WTC11 (cell line): ENCODE results near the gene CAPRIN1. TPM values are rescaled to one million over a fixed set of nuclear protein-coding genes. Genes with fewer than 3 reads are reported as not detected.
A peak's percentile ranks its signal among the peaks of the same experiment; 100 is the strongest.

Source experiments
- ATAC-seq: fragments of 200-7000 bp; cut with Tn5 transposase; 2 replicates; pipeline ENCODE4 v1.10.0; 2021; ENCODE audit warnings: mild to moderate bottlenecking, moderate library complexity
- CTCF ChIA-PET: fragments of 300-600 bp; sonication (Branson Sonifier 250); formaldehyde crosslinking; loops from one replicate; lab custom pipeline; 2021; ENCODE audit warnings: antibody characterized with exemption; lab: Charles Lee
- POLR2A ChIA-PET: fragments of 350-600 bp; sonication (Branson Sonifier 250); formaldehyde crosslinking; loops from one replicate; lab custom pipeline; 2021; ENCODE audit warnings: antibody characterized with exemption; lab: Charles Lee
- DNase-seq: peaks from one replicate; pipeline ENCODE4 v3.0.0; 2021; ENCODE audit warnings: low spot score
- H3K27ac Mint-ChIP-seq: 2 replicates; pipeline ENCODE4 v1.8.0; 2021; ENCODE audit warnings: mixed read lengths
- H3K27me3 Mint-ChIP-seq: 2 replicates; pipeline ENCODE4 v1.8.0; 2021; ENCODE audit warnings: low read depth, mild to moderate bottlenecking, moderate library complexity, mixed read lengths
- H3K36me3 Mint-ChIP-seq: 2 replicates; pipeline ENCODE4 v1.8.0; 2021; ENCODE audit warnings: mixed read lengths
- H3K4me1 Mint-ChIP-seq: 2 replicates; pipeline ENCODE4 v1.8.0; 2022; ENCODE audit warnings: mixed read lengths
- H3K4me3 Mint-ChIP-seq: 2 replicates; pipeline ENCODE4 v1.8.0; 2021; ENCODE audit warnings: mild to moderate bottlenecking, moderate library complexity, mixed read lengths
- H3K9me3 Mint-ChIP-seq: 2 replicates; pipeline ENCODE4 v1.8.0; 2021; ENCODE audit warnings: mixed read lengths
- CREM ChIP-seq: sonication (generic); formaldehyde crosslinking; IDR thresholded peaks from 2 replicates; pipeline ENCODE4 v1.8.1; 2022; ENCODE audit warnings: mild to moderate bottlenecking, missing genetic modification reagents, moderate library complexity
- FOXK1 ChIP-seq: sonication (generic); formaldehyde crosslinking; IDR thresholded peaks from 2 replicates; pipeline ENCODE4 v1.8.0; 2022; ENCODE audit warnings: mild to moderate bottlenecking, moderate library complexity, missing genetic modification reagents
- GRHL2 ChIP-seq: fragments of 250-450 bp; sonication (Bioruptor Pico); IDR thresholded peaks from 2 replicates; pipeline ENCODE4 v1.8.0; 2022; ENCODE audit warnings: mild to moderate bottlenecking, moderate library complexity; ENCODE audit not compliant: insufficient replicate concordance, severe bottlenecking
- HMGXB4 ChIP-seq: sonication (generic); formaldehyde crosslinking; IDR thresholded peaks from 2 replicates; pipeline ENCODE4 v1.8.1; 2023; ENCODE audit warnings: mild to moderate bottlenecking, moderate library complexity, missing genetic modification reagents
- NR1H2 ChIP-seq: sonication (generic); formaldehyde crosslinking; IDR thresholded peaks from 2 replicates; pipeline ENCODE4 v1.9.0; 2021; ENCODE audit warnings: mild to moderate bottlenecking, moderate library complexity, missing genetic modification reagents
- NR2C2 ChIP-seq: sonication (generic); formaldehyde crosslinking; IDR thresholded peaks from 2 replicates; pipeline ENCODE4 v1.8.0; 2022; ENCODE audit warnings: mild to moderate bottlenecking, missing genetic modification reagents
- NR3C1 ChIP-seq: sonication (generic); formaldehyde crosslinking; conservative IDR thresholded peaks from 2 replicates; pipeline ENCODE4 v1.8.1; 2023; ENCODE audit warnings: low read depth, mild to moderate bottlenecking, missing genetic modification reagents
- OVOL2 ChIP-seq: fragments of 250-450 bp; sonication (Bioruptor Pico); IDR thresholded peaks from 2 replicates; pipeline ENCODE4 v1.9.0; 2021; ENCODE audit warnings: mild to moderate bottlenecking, borderline replicate concordance
- PRRX2 ChIP-seq: fragments of 250-450 bp; sonication (Bioruptor Pico); IDR thresholded peaks from 2 replicates; pipeline ENCODE4 v1.8.0; 2021; ENCODE audit warnings: mild to moderate bottlenecking
- RELA ChIP-seq: sonication (generic); formaldehyde crosslinking; IDR thresholded peaks from 2 replicates; pipeline ENCODE4 v1.8.1; 2022; ENCODE audit warnings: missing genetic modification reagents, mild to moderate bottlenecking, borderline replicate concordance
- SMAD4 ChIP-seq: sonication (generic); formaldehyde crosslinking; IDR thresholded peaks from 2 replicates; pipeline ENCODE4 v1.8.0; 2022; ENCODE audit warnings: mild to moderate bottlenecking, missing genetic modification reagents
- ZBTB21 ChIP-seq: sonication (generic); formaldehyde crosslinking; IDR thresholded peaks from 2 replicates; pipeline ENCODE4 v1.8.1; 2023; ENCODE audit warnings: mild to moderate bottlenecking, missing genetic modification reagents, borderline replicate concordance
- ZNF232 ChIP-seq: sonication (generic); formaldehyde crosslinking; IDR thresholded peaks from 2 replicates; pipeline ENCODE4 v1.8.0; 2022; ENCODE audit warnings: mild to moderate bottlenecking, missing genetic modification reagents
- ZNF317 ChIP-seq: sonication (generic); formaldehyde crosslinking; IDR thresholded peaks from 2 replicates; pipeline ENCODE4 v1.8.1; 2023; ENCODE audit warnings: low read depth, mild to moderate bottlenecking, moderate library complexity, missing genetic modification reagents, borderline replicate concordance
- ZNF416 ChIP-seq: fragments of 250-450 bp; sonication (Bioruptor Pico); IDR thresholded peaks from 2 replicates; pipeline ENCODE4 v1.9.0; 2021; ENCODE audit warnings: mild to moderate bottlenecking, inconsistent platforms
- total RNA-seq: library from RNA; stranded (reverse); gene quantifications from 3 replicates; pipeline ENCODE4 v1.2.3, GENCODE V29; 2021
- TF ChIP-seq, protein P1 (sequence below): sonication (generic); formaldehyde crosslinking; IDR thresholded peaks from 2 replicates; pipeline ENCODE4 v1.8.1; 2023; ENCODE audit warnings: mild to moderate bottlenecking, missing genetic modification reagents, borderline replicate concordance
- TF ChIP-seq, protein P2 (sequence below): sonication (generic); formaldehyde crosslinking; IDR thresholded peaks from 2 replicates; pipeline ENCODE4 v1.8.0; 2022; ENCODE audit warnings: mild to moderate bottlenecking, missing genetic modification reagents
- TF ChIP-seq, protein P3 (sequence below): sonication (generic); formaldehyde crosslinking; IDR thresholded peaks from 2 replicates; pipeline ENCODE4 v1.8.0; 2022; ENCODE audit warnings: mild to moderate bottlenecking, missing genetic modification reagents
- TF ChIP-seq, protein P4 (sequence below): sonication (generic); formaldehyde crosslinking; IDR thresholded peaks from 2 replicates; pipeline ENCODE4 v1.8.1; 2022; ENCODE audit warnings: mild to moderate bottlenecking, missing genetic modification reagents, moderate library complexity, borderline replicate concordance

CAPRIN1 gene
- total RNA-seq, 1 experiment from 2014 or later, result 288 TPM

DNA sequence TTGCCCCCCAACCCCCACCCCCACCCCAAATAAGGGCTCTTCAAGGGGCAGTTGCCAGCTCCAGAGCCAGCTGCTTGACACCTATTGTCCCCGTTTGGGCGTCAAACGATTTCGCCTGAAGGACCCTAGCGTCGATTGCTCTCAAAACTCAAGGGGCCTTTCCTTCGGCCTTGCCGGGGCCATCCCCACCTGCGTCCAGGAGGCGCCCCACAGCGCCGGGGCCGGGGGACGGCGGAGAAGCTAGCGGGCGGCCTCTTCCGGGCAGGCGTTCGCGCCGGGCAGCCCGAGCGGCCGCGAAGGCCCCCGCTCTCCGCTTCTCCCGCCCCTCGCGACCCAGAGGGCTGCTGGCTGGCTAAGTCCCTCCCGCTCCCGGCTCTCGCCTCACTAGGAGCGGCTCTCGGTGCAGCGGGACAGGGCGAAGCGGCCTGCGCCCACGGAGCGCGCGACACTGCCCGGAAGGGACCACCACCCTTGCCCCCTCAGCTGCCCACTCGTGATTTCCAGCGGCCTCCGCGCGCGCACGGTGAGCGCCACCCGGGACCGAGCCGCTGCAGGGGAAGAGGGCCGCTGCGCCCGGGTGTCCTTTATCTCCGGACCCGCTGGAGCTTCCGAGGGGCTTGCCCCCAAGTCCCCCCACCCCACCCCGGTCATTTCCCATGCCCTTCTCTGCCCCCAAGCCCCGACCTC, at the start of gene CAPRIN1 (continued):
- TF ChIP-seq SMAD4, result no peak
- TF ChIP-seq ZNF232 (CRISPR knock-in tag), result no peak
- TF ChIP-seq, protein P1, sequence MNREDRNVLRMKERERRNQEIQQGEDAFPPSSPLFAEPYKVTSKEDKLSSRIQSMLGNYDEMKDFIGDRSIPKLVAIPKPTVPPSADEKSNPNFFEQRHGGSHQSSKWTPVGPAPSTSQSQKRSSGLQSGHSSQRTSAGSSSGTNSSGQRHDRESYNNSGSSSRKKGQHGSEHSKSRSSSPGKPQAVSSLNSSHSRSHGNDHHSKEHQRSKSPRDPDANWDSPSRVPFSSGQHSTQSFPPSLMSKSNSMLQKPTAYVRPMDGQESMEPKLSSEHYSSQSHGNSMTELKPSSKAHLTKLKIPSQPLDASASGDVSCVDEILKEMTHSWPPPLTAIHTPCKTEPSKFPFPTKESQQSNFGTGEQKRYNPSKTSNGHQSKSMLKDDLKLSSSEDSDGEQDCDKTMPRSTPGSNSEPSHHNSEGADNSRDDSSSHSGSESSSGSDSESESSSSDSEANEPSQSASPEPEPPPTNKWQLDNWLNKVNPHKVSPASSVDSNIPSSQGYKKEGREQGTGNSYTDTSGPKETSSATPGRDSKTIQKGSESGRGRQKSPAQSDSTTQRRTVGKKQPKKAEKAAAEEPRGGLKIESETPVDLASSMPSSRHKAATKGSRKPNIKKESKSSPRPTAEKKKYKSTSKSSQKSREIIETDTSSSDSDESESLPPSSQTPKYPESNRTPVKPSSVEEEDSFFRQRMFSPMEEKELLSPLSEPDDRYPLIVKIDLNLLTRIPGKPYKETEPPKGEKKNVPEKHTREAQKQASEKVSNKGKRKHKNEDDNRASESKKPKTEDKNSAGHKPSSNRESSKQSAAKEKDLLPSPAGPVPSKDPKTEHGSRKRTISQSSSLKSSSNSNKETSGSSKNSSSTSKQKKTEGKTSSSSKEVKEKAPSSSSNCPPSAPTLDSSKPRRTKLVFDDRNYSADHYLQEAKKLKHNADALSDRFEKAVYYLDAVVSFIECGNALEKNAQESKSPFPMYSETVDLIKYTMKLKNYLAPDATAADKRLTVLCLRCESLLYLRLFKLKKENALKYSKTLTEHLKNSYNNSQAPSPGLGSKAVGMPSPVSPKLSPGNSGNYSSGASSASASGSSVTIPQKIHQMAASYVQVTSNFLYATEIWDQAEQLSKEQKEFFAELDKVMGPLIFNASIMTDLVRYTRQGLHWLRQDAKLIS (CRISPR knock-in tag), result no peak; the same call in 1 of the 2 replicates
- TF ChIP-seq HMGXB4 (CRISPR knock-in tag), result peak; percentile 35; the same call in 1 of the 2 replicates
- TF ChIP-seq, protein P2, sequence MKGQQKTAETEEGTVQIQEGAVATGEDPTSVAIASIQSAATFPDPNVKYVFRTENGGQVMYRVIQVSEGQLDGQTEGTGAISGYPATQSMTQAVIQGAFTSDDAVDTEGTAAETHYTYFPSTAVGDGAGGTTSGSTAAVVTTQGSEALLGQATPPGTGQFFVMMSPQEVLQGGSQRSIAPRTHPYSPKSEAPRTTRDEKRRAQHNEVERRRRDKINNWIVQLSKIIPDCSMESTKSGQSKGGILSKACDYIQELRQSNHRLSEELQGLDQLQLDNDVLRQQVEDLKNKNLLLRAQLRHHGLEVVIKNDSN (CRISPR knock-in tag), result no peak
- TF ChIP-seq NR1H2 (CRISPR knock-in tag), result no peak
- TF ChIP-seq ZNF416 (CRISPR knock-in tag), result no peak
- TF ChIP-seq PRRX2 (CRISPR knock-in tag), result no peak
- TF ChIP-seq CREM (CRISPR knock-in tag), result 0 out of 2 replicates have a peak, but pooled peaks have one; percentile 28
- TF ChIP-seq ZNF317 (CRISPR knock-in tag), result no peak
- no peak for TF ChIP-seq GRHL2
- TF ChIP-seq, protein P3, sequence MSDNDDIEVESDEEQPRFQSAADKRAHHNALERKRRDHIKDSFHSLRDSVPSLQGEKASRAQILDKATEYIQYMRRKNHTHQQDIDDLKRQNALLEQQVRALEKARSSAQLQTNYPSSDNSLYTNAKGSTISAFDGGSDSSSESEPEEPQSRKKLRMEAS, result no peak; the same call in 1 of the 2 replicates
- no peak for TF ChIP-seq NR3C1 (CRISPR knock-in tag)
- TF ChIP-seq RELA (CRISPR knock-in tag), result no peak
- TF ChIP-seq, all 79 proteins: peak for 15

- Mint-ChIP-seq H3K4me1 (peaks cover 7% of the 10 kb centered on the region), H3K36me3 (no peaks in the 10 kb centered on the region), H3K27ac (no peak overlapping the region), H3K27me3 (peaks cover 15% of the 10 kb centered on the region), H3K4me3 (no peak overlapping the region), H3K9me3 (no peaks in the 10 kb centered on the region)
- ATAC-seq (no peak), DNase-seq (no peak)
- TF ChIP-seq FOXK1 (CRISPR knock-in tag) (no peak), OVOL2 (no peak), SMAD4 (no peak), NR3C1 (CRISPR knock-in tag) (no peak), ZBTB21 (CRISPR knock-in tag) (no peak), NR2C2 (CRISPR knock-in tag) (no peak)
- TF ChIP-seq, protein P4, sequence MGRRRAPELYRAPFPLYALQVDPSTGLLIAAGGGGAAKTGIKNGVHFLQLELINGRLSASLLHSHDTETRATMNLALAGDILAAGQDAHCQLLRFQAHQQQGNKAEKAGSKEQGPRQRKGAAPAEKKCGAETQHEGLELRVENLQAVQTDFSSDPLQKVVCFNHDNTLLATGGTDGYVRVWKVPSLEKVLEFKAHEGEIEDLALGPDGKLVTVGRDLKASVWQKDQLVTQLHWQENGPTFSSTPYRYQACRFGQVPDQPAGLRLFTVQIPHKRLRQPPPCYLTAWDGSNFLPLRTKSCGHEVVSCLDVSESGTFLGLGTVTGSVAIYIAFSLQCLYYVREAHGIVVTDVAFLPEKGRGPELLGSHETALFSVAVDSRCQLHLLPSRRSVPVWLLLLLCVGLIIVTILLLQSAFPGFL (CRISPR knock-in tag), result no peak
- ChIA-PET POLR2A (no interaction called here), CTCF (interaction anchor here (1.1 kb wide), 1 partner anchor 14 kb away, joined by 5 read pairs; no protein-coding TSS in a partner anchor)
Measured at GRCh38 chr11:34002420-34002819, 49.1 kb upstream of the CAPRIN1 start.
